ENCODE data around the gene PBLD. TPM values are rescaled to one million over a fixed set of nuclear protein-coding genes. Genes with fewer than 3 reads are reported as not detected.
"Not testable (repeated sequence)": the region's sequence is repeated elsewhere in the genome, so short reads cannot be mapped to it uniquely, and the experiment has no call there.

PBLD gene
- total RNA-seq, 4 donors from 2014 or later = 0.88 to 14.0 (median 7.1) TPM

- intact Hi-C loops (cut with DNase I; ENCODE audit: low total_unique reads) = no loop called here
- H3K4me3 ChIP-seq = no peak overlapping the region
- H3K27me3 ChIP-seq = no peaks in the 10 kb centered on the region
- no peaks in the 10 kb centered on the region for H3K36me3 ChIP-seq
- no peak overlapping the region for H3K27ac ChIP-seq
- H3K9me3 ChIP-seq = no peaks in the 10 kb centered on the region
- TF ChIP-seq CTCF (IDR thresholded peaks at IDR 0.05) (no peak), POLR2A (IDR thresholded peaks at IDR 0.05) (no peak)
- no peak for DNase-seq
- H3K4me1 ChIP-seq = no peaks in the 10 kb centered on the region
These were observed 84.8 kb downstream of the PBLD start for GRCh38 chr10:68247931-68248330.

- DNase-seq; H3K9me3 ChIP-seq; H3K4me1 ChIP-seq; H3K27ac ChIP-seq; intact Hi-C loops (cut with DNase I; ENCODE audit: low total_unique reads); H3K36me3 ChIP-seq; H3K4me3 ChIP-seq; H3K27me3 ChIP-seq: not testable (repeated sequence)
These were observed 86.3 kb downstream of the PBLD start for GRCh38 chr10:68246397-68246796.

DNA sequence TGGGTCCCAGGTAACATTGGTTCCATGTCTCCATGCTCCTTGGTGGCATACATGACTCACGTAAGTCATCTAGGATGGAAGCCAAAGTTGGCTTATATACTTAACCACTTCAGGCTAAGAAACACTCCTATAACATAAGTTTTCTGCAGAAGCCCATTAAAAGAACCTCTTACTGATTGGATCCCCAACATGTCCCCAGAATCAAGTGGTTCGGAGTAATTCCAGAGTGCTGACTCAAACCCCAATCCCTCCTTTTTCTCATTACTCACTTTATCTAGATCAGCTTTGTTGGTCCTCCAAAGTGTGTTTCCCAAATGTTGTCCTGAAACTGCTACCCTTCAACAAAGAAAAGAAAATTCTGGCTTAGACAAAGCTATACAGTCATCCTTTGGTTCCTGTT, 90.7 kb downstream of the PBLD start:
- no peak overlapping the region for H3K27ac ChIP-seq
- H3K4me3 ChIP-seq = no peak overlapping the region
- TF ChIP-seq POLR2A (IDR thresholded peaks at IDR 0.05) (no peak), CTCF (IDR thresholded peaks at IDR 0.05) (no peak)
- no peaks in the 10 kb centered on the region for H3K9me3 ChIP-seq
- no peaks in the 10 kb centered on the region for H3K36me3 ChIP-seq
- DNase-seq = no peak
- H3K4me1 ChIP-seq = no peaks in the 10 kb centered on the region
- intact Hi-C loops (cut with DNase I; ENCODE audit: low total_unique reads) = no loop called here
- H3K27me3 ChIP-seq = no peaks in the 10 kb centered on the region

DNA sequence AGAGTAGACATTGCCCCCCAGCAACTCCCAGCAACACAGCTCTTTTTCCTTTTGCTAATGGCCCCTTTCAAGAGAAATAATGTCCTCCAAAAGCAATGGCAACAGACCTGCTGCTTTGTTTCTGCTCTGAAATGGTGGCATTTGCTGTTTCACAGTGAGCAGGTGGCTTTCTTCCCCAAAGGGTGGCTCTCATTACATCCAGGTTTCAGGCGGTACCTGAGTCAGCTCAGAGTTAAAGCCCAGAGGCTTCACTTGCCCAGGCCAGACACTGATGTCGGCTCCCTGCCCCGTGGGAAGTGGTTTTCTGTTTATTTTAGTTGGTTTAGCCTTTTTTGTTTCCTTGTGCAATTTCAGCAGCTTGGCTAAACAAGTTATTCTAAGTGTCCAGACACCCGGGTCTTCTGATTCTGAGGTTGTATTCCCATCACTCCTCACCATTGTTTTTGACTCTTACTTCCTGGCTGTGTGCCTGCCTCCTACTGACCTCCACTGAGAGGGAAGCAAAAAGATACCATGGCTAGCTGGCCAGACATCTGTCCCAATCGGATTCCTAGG, 93.1 kb downstream of the PBLD start:
- TF ChIP-seq POLR2A (IDR thresholded peaks at IDR 0.05) = no peak
- TF ChIP-seq CTCF (IDR thresholded peaks at IDR 0.05) = no peak
- DNase-seq = no peak
- Histone ChIP-seq H3K9me3 (no peaks in the 10 kb centered on the region), H3K27me3 (no peaks in the 10 kb centered on the region), H3K36me3 (no peaks in the 10 kb centered on the region), H3K4me1 (no peaks in the 10 kb centered on the region), H3K27ac (no peak overlapping the region), H3K4me3 (no peak overlapping the region)
- intact Hi-C loops (cut with DNase I; ENCODE audit: low total_unique reads) = no loop called here

DNA sequence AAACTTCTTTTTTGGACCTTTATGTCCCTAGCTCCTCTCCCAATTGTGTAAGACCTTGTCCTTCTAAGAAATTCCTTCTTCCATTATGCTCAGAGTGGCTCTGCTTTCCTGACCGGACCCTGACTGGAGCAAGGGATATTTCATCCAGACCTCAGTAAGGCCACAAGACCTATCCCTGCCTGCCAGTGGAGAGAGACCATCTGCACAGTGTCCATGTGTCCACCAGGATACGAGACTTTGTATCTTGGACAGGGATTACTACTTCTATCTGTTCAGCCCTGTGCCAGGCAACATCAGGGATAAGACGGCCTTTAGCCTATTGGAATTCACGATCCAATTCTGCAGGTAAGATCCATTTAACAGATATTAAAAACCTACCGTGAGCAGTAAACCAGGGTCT, 93.7 kb downstream of the PBLD start:
- intact Hi-C loops (cut with DNase I; ENCODE audit: low total_unique reads) = no loop called here
- Histone ChIP-seq H3K27me3 (no peaks in the 10 kb centered on the region), H3K27ac (no peak overlapping the region), H3K36me3 (no peaks in the 10 kb centered on the region), H3K4me3 (no peak overlapping the region), H3K4me1 (no peaks in the 10 kb centered on the region), H3K9me3 (no peaks in the 10 kb centered on the region)
- TF ChIP-seq CTCF (IDR thresholded peaks at IDR 0.05) (no peak), POLR2A (IDR thresholded peaks at IDR 0.05) (no peak)
- DNase-seq = no peak

- TF ChIP-seq CTCF (IDR thresholded peaks at IDR 0.05) = no peak
- TF ChIP-seq POLR2A (IDR thresholded peaks at IDR 0.05) = no peak
- Histone ChIP-seq H3K4me3 (no peak overlapping the region), H3K4me1 (no peaks in the 10 kb centered on the region), H3K27me3 (no peaks in the 10 kb centered on the region), H3K36me3 (no peaks in the 10 kb centered on the region), H3K27ac (no peak overlapping the region), H3K9me3 (no peaks in the 10 kb centered on the region)
- DNase-seq = no peak
- intact Hi-C loops (cut with DNase I; ENCODE audit: low total_unique reads) = no loop called here
These were observed 94.4 kb downstream of the PBLD start for GRCh38 chr10:68238371-68238770.
